Left ventricle myocardium superior (tissue), 1 donor: Measurements from ENCODE around the gene ABLIM3. TPM values are rescaled to one million over a fixed set of nuclear protein-coding genes. Genes with fewer than 3 reads are reported as not detected.

Experiments used
- ATAC-seq: fragments of 200-7000 bp; cut with Tn5 transposase; one replicate; pipeline ENCODE4 v1.9.1; 2020; ENCODE audit warnings: mild to moderate bottlenecking, moderate library complexity
- DNase-seq: peaks from one replicate; pipeline ENCODE4 v3.0.0-alpha.2; 2020
- intact Hi-C: fragments of 100-400 bp; cut with micrococcal nuclease; formaldehyde crosslinking; loops from one replicate; pipeline ENCODE4 v1.11.0; 2022
- long read RNA-seq: library from polyadenylated mRNA; unstranded; transcript quantifications from one replicate; pipeline ENCODE4 v2.0.0, GENCODE V29; 2021
- total RNA-seq: library from RNA; stranded (reverse); fragmentation: NEBNext Ultra II Directional; extraction: Animal tissue kit (Norgen Biotek cat#: 25700); gene quantifications from one replicate; pipeline ENCODE4 v1.2.1, GENCODE V29; 2021
- donor health status: DM: no; HTN: yes; CAD: no; lungs with severe emphysema.

The ABLIM3 gene
- total RNA-seq = 130 TPM
- long read RNA-seq, partial matches to known transcripts = 4 of 47 reads
- long read RNA-seq, other reads (novel, unspliced or antisense) = 41 of 47 reads

GRCh38 chr5:149141224-149141956 lies at the start of gene ABLIM3:
TSS of gene ABLIM3 (plus strand) at chr5:149141493. CDS start at chr5:149142096, 603 bp downstream.
- DNase-seq = peak; percentile 88
- intact Hi-C loops = no loop called here

GRCh38 chr5:149093625-149094024 lies 47.7 kb upstream of the ABLIM3 start:
- intact Hi-C loops = no loop called here
- DNase-seq (no peak), ATAC-seq (no peak)

More at GRCh38 chr5:149141224-149141956, at the start of gene ABLIM3:
- peak; percentile 87 for ATAC-seq

GRCh38 chr5:149094996-149095395 lies 46.3 kb upstream of the ABLIM3 start:
- no peak for DNase-seq
- intact Hi-C loops = no loop called here
- no peak for ATAC-seq

- no peak for ATAC-seq
These were observed 41.4 kb upstream of the ABLIM3 start for GRCh38 chr5:149099920-149100319.

GRCh38 chr5:149100331-149100730 lies 41.0 kb upstream of the ABLIM3 start:
- intact Hi-C loops = no loop called here
- ATAC-seq (no peak), DNase-seq (no peak)

More at GRCh38 chr5:149099920-149100319, 41.4 kb upstream of the ABLIM3 start:
- DNase-seq = no peak
- intact Hi-C loops = no loop called here

- ATAC-seq (no peak), DNase-seq (no peak)
- intact Hi-C loops = no loop called here
These were observed 32.5 kb upstream of the ABLIM3 start for GRCh38 chr5:149108651-149109280.

- DNase-seq (no peak), ATAC-seq (no peak)
- intact Hi-C loops = loop anchor here (5.0 kb wide), 1 partner anchor 378 kb away; no protein-coding TSS in a partner anchor
These were observed 30.9 kb upstream of the ABLIM3 start for GRCh38 chr5:149110406-149110805.

GRCh38 chr5:149113669-149114068 lies 27.6 kb upstream of the ABLIM3 start:
- DNase-seq (no peak), ATAC-seq (no peak)
- intact Hi-C loops = loop anchor here (5.0 kb wide), 1 partner anchor 381 kb away; no protein-coding TSS in a partner anchor

GRCh38 chr5:149114403-149115312 lies 26.6 kb upstream of the ABLIM3 start:
- intact Hi-C loops = loop anchor here (5.0 kb wide), 1 partner anchor 382 kb away; no protein-coding TSS in a partner anchor
- peak; percentile 97 for ATAC-seq
- DNase-seq = no peak

GRCh38 chr5:149117970-149118369 lies 23.3 kb upstream of the ABLIM3 start:
- no peak for DNase-seq
- intact Hi-C loops = no loop called here
- no peak for ATAC-seq

GRCh38 chr5:149118463-149118862 lies 22.8 kb upstream of the ABLIM3 start:
- DNase-seq (no peak), ATAC-seq (no peak)
- intact Hi-C loops = no loop called here

- no peak for ATAC-seq
- DNase-seq = no peak
- intact Hi-C loops = no loop called here
These were observed 20.1 kb upstream of the ABLIM3 start for GRCh38 chr5:149121145-149121544.

- no peak for ATAC-seq
- no peak for DNase-seq
- intact Hi-C loops = no loop called here
These were observed 18.1 kb upstream of the ABLIM3 start for GRCh38 chr5:149123211-149123610.

GRCh38 chr5:149125386-149125891 lies 15.9 kb upstream of the ABLIM3 start:
- intact Hi-C loops = no loop called here
- DNase-seq = no peak
- peak; percentile 31 for ATAC-seq

- intact Hi-C loops = no loop called here
- DNase-seq (no peak), ATAC-seq (no peak)
These were observed 14.4 kb upstream of the ABLIM3 start for GRCh38 chr5:149126906-149127305.

- intact Hi-C loops = no loop called here
- ATAC-seq = no peak
- DNase-seq = no peak
These were observed 13.8 kb upstream of the ABLIM3 start for GRCh38 chr5:149127394-149127955.

- DNase-seq (peak; percentile 40), ATAC-seq (peak; percentile 57)
- intact Hi-C loops = no loop called here
These were observed 13.0 kb upstream of the ABLIM3 start for GRCh38 chr5:149128023-149128875.

GRCh38 chr5:149129181-149129580 lies 12.1 kb upstream of the ABLIM3 start:
- intact Hi-C loops = no loop called here

More at GRCh38 chr5:149129181-149129580, 12.1 kb upstream of the ABLIM3 start:
- DNase-seq (no peak), ATAC-seq (no peak)
